ENCODE measurements around the gene ARHGAP6. TPM values are rescaled to one million over a fixed set of nuclear protein-coding genes. Genes with fewer than 3 reads are reported as not detected.
A peak's percentile ranks its signal among the peaks of the same experiment; 100 is the strongest.

ARHGAP6 gene
- total and polyA plus RNA-seq, 2 of the 4 experiments (the other 2 are of a cell fraction), result 1.4 to 1.8 TPM

GRCh38 chrX:11533199-11533651, 132.5 kb downstream of the ARHGAP6 start:
- no CpG with 5 or more reads among the region's 2 CpGs for WGBS, 2 experiments (ENCODE audit: extremely low coverage in 2 of 2, insufficient read length in 1 of 2)

More at GRCh38 chrX:11533199-11533651, 132.5 kb downstream of the ARHGAP6 start:
- Histone ChIP-seq H4K20me1 (ENCODE audit: insufficient read depth, low read length) (no peaks in the 10 kb centered on the region), H2BK120ac (ENCODE audit: low read depth, low read length) (no peak overlapping the region), H4K5ac (ENCODE audit: low read depth, low read length) (no peak overlapping the region), H3K56ac (ENCODE audit: extremely low read depth, insufficient read depth, low read length) (no peak overlapping the region), H2AFZ (replicated peaks; ENCODE audit: low read length, poor library complexity) (no peak overlapping the region), H3K4me2 (ENCODE audit: low read depth, low read length) (no peak overlapping the region), H4K8ac (ENCODE audit: low read depth in 2 of 2, low read length in 2 of 2) (no peak overlapping the region), H3K9me3 (ENCODE audit: control insufficient read depth, insufficient read depth, low read length) (no peaks in the 10 kb centered on the region), H2BK15ac (ENCODE audit: low read depth, low read length) (no peak overlapping the region), H3K4me3 (ENCODE audit: insufficient read depth, low read depth, low read length) (no peak overlapping the region), H2BK20ac (ENCODE audit: low read depth, low read length) (no peak overlapping the region), H3K79me1 (ENCODE audit: low read depth in 1 of 2, low read length in 2 of 2) (no peaks in the 10 kb centered on the region), H2AK5ac (ENCODE audit: low read depth, low read length) (no peak overlapping the region), H3K27me3 (ENCODE audit: control insufficient read depth, insufficient read depth, low read length) (no peaks in the 10 kb centered on the region), H3K4me1 (ENCODE audit: control insufficient read depth, insufficient read depth, low read length) (peaks cover 2% of the 10 kb centered on the region; the same call in 1 of the 2 replicates), H3K9ac (ENCODE audit: low read depth, low read length) (no peak overlapping the region), H3K27ac (ENCODE audit: insufficient read depth, low read length) (no peak overlapping the region), H3K23ac (ENCODE audit: low read depth, low read length) (no peak overlapping the region), H4K91ac (ENCODE audit: insufficient read depth, low read depth, low read length) (no peak overlapping the region), H3K4ac (ENCODE audit: low read depth, low read length) (no peak overlapping the region), H3K36me3 (ENCODE audit: control insufficient read depth, insufficient read depth, low read length) (no peaks in the 10 kb centered on the region), H3K14ac (replicated peaks; ENCODE audit: low read depth, low read length) (no peak overlapping the region), H2BK5ac (ENCODE audit: low read depth, low read length, poor library complexity, severe bottlenecking) (no peak overlapping the region), H2AK9ac (replicated peaks; ENCODE audit: low read depth, low read length, poor library complexity) (no peak overlapping the region), H3K18ac (ENCODE audit: low read depth, low read length) (no peak overlapping the region), H3K9me1 (ENCODE audit: insufficient read depth, low read length) (no peaks in the 10 kb centered on the region)
- ChIA-PET CTCF (no interaction called here), POLR2A (ENCODE audit: unreplicated experiment) (no interaction called here)
- in situ Hi-C loops (cut with MboI; ENCODE audit: low sequenced_read_pairs) (loop anchor here (5.0 kb wide), 2 partner anchors 189 to 239 kb away; no protein-coding TSS in a partner anchor), dilution Hi-C loops (cut with HindIII; ENCODE audit: low sequenced_read_pairs, unreplicated experiment) (no loop called here), intact Hi-C loops (cut with micrococcal nuclease) (loop anchor here (1.0 to 10.0 kb wide), 5 partner anchors 132 to 1952 kb away; partner anchors contain the start of gene ARHGAP6)
- ATAC-seq (ENCODE audit: low read depth), result peak; percentile 89
- BruUV-seq (replicated peaks), result no TSS peak
- peak; percentile 89 for DNase-seq
- TF ChIP-seq RFX5 (IDR thresholded peaks at IDR 0.05; ENCODE audit: low read depth, low read length), result peak; percentile 46; the same call in 1 of the 2 replicates
- TF ChIP-seq NFE2L2 (IDR thresholded peaks at IDR 0.05; ENCODE audit: low read depth, low read length), result no peak
- TF ChIP-seq ELK1 (IDR thresholded peaks at IDR 0.05; ENCODE audit: borderline replicate concordance, low read depth, low read length), result no peak
- peak; percentile 89 for TF ChIP-seq SMC3 (IDR thresholded peaks at IDR 0.05; ENCODE audit: low read depth, low read length)
- no peak for TF ChIP-seq POLR2A (IDR thresholded peaks at IDR 0.05; ENCODE audit: low read depth, low read length)
- no peak for TF ChIP-seq BHLHE40 (IDR thresholded peaks at IDR 0.05; ENCODE audit: low read depth, low read length)
- no peak for TF ChIP-seq MAZ (IDR thresholded peaks at IDR 0.05; ENCODE audit: borderline replicate concordance, low read depth, low read length)
- TF ChIP-seq RCOR1 (IDR thresholded peaks at IDR 0.05; ENCODE audit: insufficient replicate concordance, low read length), result no peak
- TF ChIP-seq MXI1 (IDR thresholded peaks at IDR 0.05; ENCODE audit: borderline replicate concordance, low read depth, low read length), result no peak
- TF ChIP-seq CEBPB (IDR thresholded peaks at IDR 0.05; ENCODE audit: low read depth, low read length), result peak; percentile 95
- TF ChIP-seq CTCF (conservative IDR thresholded peaks at IDR 0.05; ENCODE audit: low read depth, low read length), result peak; percentile 99
- TF ChIP-seq MAFK (IDR thresholded peaks at IDR 0.05; ENCODE audit: low read depth, low read length), result no peak
- no peak; the same call in 1 of the 2 replicates for TF ChIP-seq CHD1 (IDR thresholded peaks at IDR 0.05; ENCODE audit: low read depth, low read length)
- TF ChIP-seq FOS (IDR thresholded peaks at IDR 0.05; ENCODE audit: low read depth, low read length), result no peak
- TF ChIP-seq USF2 (IDR thresholded peaks at IDR 0.05; ENCODE audit: low read depth, low read length), result no peak
- peak; percentile 71 for TF ChIP-seq RAD21 (IDR thresholded peaks at IDR 0.05; ENCODE audit: low read length)
